ENCODE measurements around the gene KIAA1328. TPM values are rescaled to one million over a fixed set of nuclear protein-coding genes. Genes with fewer than 3 reads are reported as not detected.

Gene KIAA1328
- total RNA-seq, 4 donors from 2014 or later: 6.0 to 23.5 (median 11.1) TPM

DNA sequence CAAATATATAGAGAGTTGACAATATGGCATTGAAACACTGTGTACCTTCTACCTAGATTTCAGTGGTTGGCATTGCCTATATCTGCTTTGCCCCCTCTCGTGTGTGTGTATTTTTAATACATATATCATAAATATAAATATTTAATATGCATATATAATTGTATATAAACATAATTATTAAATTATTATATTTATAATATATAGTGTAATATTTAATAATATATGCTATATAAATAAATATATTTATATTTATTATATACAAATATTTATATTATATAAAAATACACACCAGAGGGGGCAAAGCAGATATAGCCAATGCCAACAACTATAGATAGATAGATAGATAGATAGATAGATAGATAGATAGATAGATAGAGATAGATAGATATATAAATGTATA, 124.1 kb downstream of the KIAA1328 start:
- ATAC-seq (ENCODE audit: low FRiP score) (no peak), DNase-seq (ENCODE audit: low spot score) (no peak)
- TF ChIP-seq CTCF (IDR thresholded peaks at IDR 0.05): no peak

GRCh38 chr18:36960038-36960437, 131.1 kb downstream of the KIAA1328 start:
- DNase-seq (ENCODE audit: low spot score) (no peak), ATAC-seq (ENCODE audit: low FRiP score) (no peak)
- TF ChIP-seq CTCF (IDR thresholded peaks at IDR 0.05): no peak

GRCh38 chr18:36963464-36963863, 134.5 kb downstream of the KIAA1328 start:
- no peak for TF ChIP-seq CTCF (IDR thresholded peaks at IDR 0.05)
- DNase-seq (ENCODE audit: low spot score) (no peak), ATAC-seq (ENCODE audit: low FRiP score) (no peak)

- ATAC-seq (ENCODE audit: low FRiP score): no peak
- DNase-seq (ENCODE audit: low spot score): no peak
- no peak for TF ChIP-seq CTCF (IDR thresholded peaks at IDR 0.05)
Observed at GRCh38 chr18:36974686-36975085, 145.8 kb downstream of the KIAA1328 start.

DNA sequence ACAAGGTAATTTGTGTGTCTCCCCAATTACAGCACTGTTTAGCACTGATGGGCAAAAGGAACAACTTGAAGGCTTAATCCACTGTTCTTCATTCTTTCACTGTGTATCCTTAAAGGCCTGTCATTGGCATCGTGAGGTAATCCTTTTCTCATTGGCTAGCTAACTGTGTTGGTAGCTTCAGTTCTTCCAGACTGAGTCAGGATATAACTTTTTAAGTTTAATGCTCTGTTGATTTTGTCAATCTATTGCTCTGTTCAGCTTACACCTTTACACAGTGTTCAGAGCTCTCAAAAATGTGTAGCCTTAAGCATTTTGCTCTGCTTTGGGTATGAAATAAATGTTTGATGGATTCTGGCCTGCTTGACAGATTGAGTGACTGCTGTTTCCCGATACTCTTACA, 148.2 kb downstream of the KIAA1328 start:
- TF ChIP-seq CTCF (IDR thresholded peaks at IDR 0.05): no peak
- ATAC-seq (ENCODE audit: low FRiP score) (no peak), DNase-seq (ENCODE audit: low spot score) (no peak)

DNA sequence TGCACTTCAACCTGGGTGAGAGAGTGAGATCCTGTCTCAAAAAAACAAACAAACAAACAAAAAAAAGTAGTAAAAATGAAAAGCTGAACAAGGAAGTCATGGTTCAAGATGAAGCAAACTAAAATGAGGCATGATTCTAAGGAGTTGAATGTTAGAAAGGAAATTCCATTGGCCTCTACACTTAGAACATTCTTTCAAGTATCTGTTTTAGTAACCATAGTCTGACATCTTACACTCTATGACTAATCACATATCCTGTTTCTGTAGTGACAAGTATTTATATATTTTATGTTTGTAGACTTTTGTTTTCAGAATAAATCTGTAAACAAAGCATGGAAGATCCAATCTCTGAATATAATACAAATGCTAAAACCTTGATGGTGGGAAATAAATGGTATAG, 164.1 kb downstream of the KIAA1328 start:
- no peak for TF ChIP-seq CTCF (IDR thresholded peaks at IDR 0.05)
- DNase-seq (ENCODE audit: low spot score): no peak
- no peak for ATAC-seq (ENCODE audit: low FRiP score)

DNA sequence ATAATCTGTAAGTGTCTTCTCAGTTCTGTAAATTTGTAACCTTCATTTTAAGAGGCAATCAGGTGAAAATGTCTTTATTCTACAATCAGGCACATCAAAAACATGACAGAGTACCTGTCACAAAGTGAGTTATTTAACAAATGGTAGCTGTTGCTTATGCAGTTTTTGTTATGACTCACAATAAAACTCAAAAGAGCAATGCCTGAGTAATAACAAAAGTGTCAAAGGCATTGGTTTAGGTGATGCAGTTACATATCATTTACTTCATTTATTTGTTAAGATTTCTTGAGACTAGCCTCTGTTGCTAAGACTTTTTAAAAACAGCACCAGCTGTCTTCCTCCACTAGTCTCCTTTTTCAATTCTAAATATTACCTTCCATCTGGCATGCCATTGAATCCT, 177.8 kb downstream of the KIAA1328 start:
- TF ChIP-seq CTCF (IDR thresholded peaks at IDR 0.05): no peak
- DNase-seq (ENCODE audit: low spot score) (no peak), ATAC-seq (ENCODE audit: low FRiP score) (no peak)

Data from omental fat pad (tissue), 4 donors.